GM18951 (cell line): Measurements from ENCODE around the gene HP.
"Not testable (repeated sequence)": the region's sequence is repeated elsewhere in the genome, so short reads cannot be mapped to it uniquely, and the experiment has no call there.

Experiments used
- POLR2A ChIP-seq: IDR thresholded peaks from 4 replicates; pipeline ENCODE4 v1.6.1; 2011; ENCODE audit warnings: mild to moderate bottlenecking; ENCODE audit not compliant: insufficient read length, insufficient read depth; ENCODE audit errors: extremely low read depth
- in situ Hi-C: fragments of 300-500 bp; cut with MboI; formaldehyde crosslinking; loops from one replicate; pipeline ENCODE4 v1.12.0; 2022; ENCODE audit warnings: low sequenced_read_pairs, mixed read lengths, inconsistent platforms; ENCODE audit not compliant: unreplicated experiment

Gene HP

GRCh38 chr16:72050769-72051464 is 3.4 kb upstream of the HP start:
- in situ Hi-C loops = no loop called here
- TF ChIP-seq POLR2A = no peak

- TF ChIP-seq POLR2A = no peak
Observed at GRCh38 chr16:72051818-72052217, 2.5 kb upstream of the HP start.

GRCh38 chr16:72055911-72056310 is 1.6 kb downstream of the HP start:
- in situ Hi-C loops = no loop called here

More at GRCh38 chr16:72051818-72052217, 2.5 kb upstream of the HP start:
- in situ Hi-C loops = no loop called here

GRCh38 chr16:72057313-72057712 is 3.0 kb downstream of the HP start:
- in situ Hi-C loops = not testable (repeated sequence)

More at GRCh38 chr16:72055911-72056310, 1.6 kb downstream of the HP start:
- TF ChIP-seq POLR2A = no peak

GRCh38 chr16:72059060-72059459 is 4.8 kb downstream of the HP start:
- in situ Hi-C loops = not testable (repeated sequence)

- in situ Hi-C loops = no loop called here
Observed at GRCh38 chr16:72060405-72060804, 6.1 kb downstream of the HP start.

GRCh38 chr16:72061564-72061963 is 7.3 kb downstream of the HP start:
- in situ Hi-C loops = no loop called here
- TF ChIP-seq POLR2A = no peak

More at GRCh38 chr16:72060405-72060804, 6.1 kb downstream of the HP start:
- no peak for TF ChIP-seq POLR2A

- no peak for TF ChIP-seq POLR2A
- in situ Hi-C loops = no loop called here
Observed at GRCh38 chr16:72064361-72064894, 10.1 kb downstream of the HP start.

GRCh38 chr16:72066747-72067146 is 12.4 kb downstream of the HP start:
- in situ Hi-C loops = no loop called here
- TF ChIP-seq POLR2A = no peak

- in situ Hi-C loops = no loop called here
Observed at GRCh38 chr16:72068930-72069329, 14.6 kb downstream of the HP start.

GRCh38 chr16:72072514-72073342 is 18.4 kb downstream of the HP start:
- in situ Hi-C loops = no loop called here
- no peak for TF ChIP-seq POLR2A

More at GRCh38 chr16:72068930-72069329, 14.6 kb downstream of the HP start:
- TF ChIP-seq POLR2A = no peak

- no peak for TF ChIP-seq POLR2A
- in situ Hi-C loops = no loop called here
Observed at GRCh38 chr16:72073560-72074230, 19.4 kb downstream of the HP start.

- in situ Hi-C loops = not testable (repeated sequence)
Observed at GRCh38 chr16:72075067-72075466, 20.8 kb downstream of the HP start.

- in situ Hi-C loops = not testable (repeated sequence)
Observed at GRCh38 chr16:72076991-72077706, 22.8 kb downstream of the HP start.
